ENCODE data around the gene CDCA4. TPM values are rescaled to one million over a fixed set of nuclear protein-coding genes. Genes with fewer than 3 reads are reported as not detected.
A peak's percentile ranks its signal among the peaks of the same experiment; 100 is the strongest.

Gene CDCA4
- total RNA-seq, 1 donor from 2014 or later = 4.1 TPM

DNA sequence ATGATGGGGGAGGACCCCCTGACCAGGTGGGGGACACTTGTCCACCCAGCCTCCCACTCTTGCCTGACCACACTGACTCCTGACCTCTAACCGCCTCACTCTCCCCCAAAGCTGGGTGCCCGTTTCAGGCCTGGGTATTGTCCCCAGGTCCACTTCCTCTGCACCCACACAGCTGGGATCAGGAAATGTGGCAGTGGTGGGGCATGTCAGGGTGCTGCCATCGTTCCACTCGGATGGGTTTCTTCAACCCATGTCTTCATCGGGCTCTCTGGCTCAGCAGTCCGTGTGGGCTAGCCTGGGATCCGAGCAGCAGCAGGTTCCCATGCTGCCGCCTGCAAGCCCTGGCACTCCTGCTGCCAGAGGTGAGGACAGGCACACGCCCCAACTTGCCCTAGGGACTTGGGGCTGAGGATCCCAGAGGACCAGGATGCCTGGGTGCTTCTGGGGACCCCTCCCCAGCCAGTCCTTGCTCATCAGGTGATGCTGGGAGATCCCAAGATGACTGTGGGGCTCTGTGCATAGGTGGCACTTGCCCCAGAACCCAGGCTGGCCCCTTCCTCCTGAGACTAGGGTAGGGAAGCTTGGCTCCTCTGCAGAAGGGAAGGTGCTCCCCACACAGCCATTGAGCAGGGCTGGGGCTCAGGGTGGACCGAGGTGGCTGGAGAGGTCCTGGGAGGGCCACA, 38.2 kb downstream of the CDCA4 start:
- TF ChIP-seq, protein P1, sequence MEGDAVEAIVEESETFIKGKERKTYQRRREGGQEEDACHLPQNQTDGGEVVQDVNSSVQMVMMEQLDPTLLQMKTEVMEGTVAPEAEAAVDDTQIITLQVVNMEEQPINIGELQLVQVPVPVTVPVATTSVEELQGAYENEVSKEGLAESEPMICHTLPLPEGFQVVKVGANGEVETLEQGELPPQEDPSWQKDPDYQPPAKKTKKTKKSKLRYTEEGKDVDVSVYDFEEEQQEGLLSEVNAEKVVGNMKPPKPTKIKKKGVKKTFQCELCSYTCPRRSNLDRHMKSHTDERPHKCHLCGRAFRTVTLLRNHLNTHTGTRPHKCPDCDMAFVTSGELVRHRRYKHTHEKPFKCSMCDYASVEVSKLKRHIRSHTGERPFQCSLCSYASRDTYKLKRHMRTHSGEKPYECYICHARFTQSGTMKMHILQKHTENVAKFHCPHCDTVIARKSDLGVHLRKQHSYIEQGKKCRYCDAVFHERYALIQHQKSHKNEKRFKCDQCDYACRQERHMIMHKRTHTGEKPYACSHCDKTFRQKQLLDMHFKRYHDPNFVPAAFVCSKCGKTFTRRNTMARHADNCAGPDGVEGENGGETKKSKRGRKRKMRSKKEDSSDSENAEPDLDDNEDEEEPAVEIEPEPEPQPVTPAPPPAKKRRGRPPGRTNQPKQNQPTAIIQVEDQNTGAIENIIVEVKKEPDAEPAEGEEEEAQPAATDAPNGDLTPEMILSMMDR (IDR thresholded peaks at IDR 0.05) = no peak
- H3K9me3 ChIP-seq = no peaks in the 10 kb centered on the region
- H3K27ac ChIP-seq = no peak overlapping the region
- no peak for DNase-seq
- intact Hi-C loops (cut with DNase I) = no loop called here
- H3K27me3 ChIP-seq = peaks cover under 1% of the 10 kb centered on the region
- no peaks in the 10 kb centered on the region for H3K36me3 ChIP-seq
- no peak overlapping the region for H3K4me3 ChIP-seq
- peaks cover 14% of the 10 kb centered on the region for H3K4me1 ChIP-seq
- ATAC-seq = no peak

GRCh38 chr14:104981699-104982541, 39.0 kb downstream of the CDCA4 start:
- intact Hi-C loops (cut with DNase I) = no loop called here
- ATAC-seq = no peak
- DNase-seq = no peak
- Histone ChIP-seq H3K27ac (no peak overlapping the region), H3K4me3 (no peak overlapping the region), H3K4me1 (peaks cover 17% of the 10 kb centered on the region), H3K36me3 (no peaks in the 10 kb centered on the region), H3K9me3 (no peaks in the 10 kb centered on the region), H3K27me3 (peaks cover 4% of the 10 kb centered on the region)
- TF ChIP-seq, protein P1 (IDR thresholded peaks at IDR 0.05) = no peak

DNA sequence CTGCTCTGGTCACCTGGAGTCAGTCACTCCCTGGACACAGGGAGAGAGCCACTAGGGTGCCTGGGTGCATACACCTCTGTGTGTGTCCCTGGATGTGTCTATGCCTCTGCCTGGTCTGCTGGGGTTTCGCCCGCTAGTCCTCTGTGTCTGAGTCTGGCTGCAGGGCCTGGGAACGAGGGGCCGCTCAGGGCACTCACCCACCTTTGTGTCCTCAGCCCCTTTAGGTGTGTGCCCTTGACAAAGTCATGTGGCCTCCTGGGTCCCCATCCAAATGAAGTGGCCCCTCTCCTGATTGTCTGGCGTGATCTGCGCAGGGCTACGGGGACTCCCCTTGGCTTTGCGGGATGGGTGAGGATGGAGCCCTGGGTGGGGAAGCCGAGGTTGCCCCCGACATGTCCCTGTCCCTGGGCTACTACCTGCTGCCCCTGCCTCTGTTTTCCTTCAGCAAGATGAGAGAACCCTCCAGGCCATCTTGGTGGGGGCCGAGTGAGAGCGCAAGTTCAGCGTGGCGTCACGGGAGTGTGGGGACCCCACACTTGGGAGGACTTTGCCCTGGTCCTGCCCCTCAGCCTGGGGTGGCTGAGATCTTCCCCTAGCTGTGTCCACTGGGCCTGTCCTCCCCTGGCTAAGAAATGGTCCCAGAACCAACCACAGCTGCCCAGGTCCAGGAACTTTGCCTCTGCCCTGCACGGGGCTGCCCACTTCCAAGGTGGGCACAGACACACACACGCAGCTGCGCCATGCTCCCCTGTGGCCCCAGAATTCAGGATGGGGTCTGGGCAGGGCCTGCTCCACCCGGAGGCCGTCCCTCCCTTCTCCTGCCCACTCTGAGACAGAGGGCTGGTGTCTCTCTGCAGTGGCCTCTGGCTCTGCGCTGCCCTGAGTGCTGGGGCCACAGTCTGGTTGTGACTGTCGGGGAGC, 40.0 kb downstream of the CDCA4 start:
- H3K4me3 ChIP-seq = no peak overlapping the region
- H3K36me3 ChIP-seq = no peaks in the 10 kb centered on the region
- intact Hi-C loops (cut with DNase I) = no loop called here
- no peak overlapping the region for H3K27ac ChIP-seq
- TF ChIP-seq, protein P1 (IDR thresholded peaks at IDR 0.05) = no peak
- peaks cover 4% of the 10 kb centered on the region for H3K27me3 ChIP-seq
- ATAC-seq = no peak
- no peak for DNase-seq
- peaks cover 20% of the 10 kb centered on the region for H3K4me1 ChIP-seq
- H3K9me3 ChIP-seq = no peaks in the 10 kb centered on the region

DNA sequence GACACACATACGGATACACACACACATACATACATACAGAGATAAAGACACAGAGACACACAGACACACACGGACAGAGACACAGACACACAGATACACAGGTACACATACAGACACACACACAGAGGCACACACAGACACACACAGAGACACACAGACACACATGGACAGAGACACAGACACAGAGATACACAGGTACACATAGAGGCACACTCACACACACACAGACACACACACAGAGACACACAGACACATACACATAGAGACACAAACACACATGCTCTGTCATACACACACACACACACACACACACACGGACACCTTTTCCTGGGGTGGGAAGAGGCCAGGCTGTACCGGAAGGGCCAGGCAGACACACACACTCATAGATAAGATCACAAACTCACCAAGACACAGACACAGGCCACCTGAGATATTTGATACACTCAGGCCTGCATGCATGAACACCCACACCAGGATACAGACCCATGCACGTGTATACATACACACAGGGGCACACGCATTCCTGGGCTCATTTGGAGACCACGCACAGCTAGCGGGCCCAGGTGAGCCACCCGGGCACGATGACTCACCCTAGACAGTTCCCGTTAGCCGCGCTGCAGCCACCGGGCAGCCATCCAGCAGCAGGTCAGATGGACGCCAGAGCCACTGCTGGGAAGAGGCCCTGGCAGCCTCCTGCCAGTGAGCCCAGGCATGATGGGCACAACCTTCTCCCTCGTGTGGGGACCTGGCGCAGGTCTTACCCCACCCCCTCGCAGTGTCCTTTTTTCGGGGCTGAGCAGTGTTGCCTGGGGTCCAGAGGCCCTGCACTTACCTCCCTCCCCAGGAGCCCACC, 40.9 kb downstream of the CDCA4 start:
- peak; percentile 87 for DNase-seq

More for the DNA sequence above, 40.9 kb downstream of the CDCA4 start:
- intact Hi-C loops (cut with DNase I) = no loop called here
- no peaks in the 10 kb centered on the region for H3K9me3 ChIP-seq
- H3K27ac ChIP-seq = no peak overlapping the region
- peaks cover 29% of the 10 kb centered on the region for H3K4me1 ChIP-seq
- H3K4me3 ChIP-seq = no peak overlapping the region
- ATAC-seq = peak; percentile 32
- peaks cover 4% of the 10 kb centered on the region for H3K27me3 ChIP-seq
- TF ChIP-seq, protein P1 (IDR thresholded peaks at IDR 0.05) = no peak
- H3K36me3 ChIP-seq = no peaks in the 10 kb centered on the region
